ENCODE measurements around the gene ZNF407. TPM values are rescaled to one million over a fixed set of nuclear protein-coding genes. Genes with fewer than 3 reads are reported as not detected.

Gene ZNF407
- total and polyA plus RNA-seq, 2 of the 13 experiments (the other 11 are each of a cell fraction or from before 2014, with no cell fraction given): 2.3 to 8.7 TPM

GRCh38 chr18:74790451-74790850 is 192.8 kb downstream of the ZNF407 start:
- 80% methylated on average over 1 of the region's 1 CpG for WGBS (ENCODE audit: low lambda C conversion rate)
- no peak overlapping the region for H3K9ac ChIP-seq (ENCODE audit: insufficient read depth, low read depth, low read length)
- POLR2A ChIA-PET: no interaction called here
- no peaks in the 10 kb centered on the region for H3K79me2 ChIP-seq (ENCODE audit: insufficient read depth, low read length)
- H3K4me2 ChIP-seq (ENCODE audit: low read depth, low read length): no peak overlapping the region
- BruUV-seq (replicated peaks): no TSS peak
- FAIRE-seq (no peak), DNase-seq (ENCODE audit: low spot score) (no peak), ATAC-seq (no peak)
- intact Hi-C loops (cut with micrococcal nuclease; ENCODE audit: unreplicated experiment) (no loop called here), in situ Hi-C loops (cut with HindIII; ENCODE audit: extremely low pct_ligation_motif_present, low pct_unique_long_range_greater_than_20kb) (no loop called here)
- no peak overlapping the region for H3K27ac ChIP-seq (ENCODE audit: extremely low read length, insufficient read depth, low read length)
- H3K4me3 ChIP-seq (replicated peaks in 1 of 3; ENCODE audit: insufficient read depth in 1 of 3, low read depth in 2 of 3, low read length in 3 of 3): no peak overlapping the region
- CTCF ChIA-PET (ENCODE audit: low intra/inter-chr PET ratio, low total read pairs): no interaction called here
- H2AFZ ChIP-seq (ENCODE audit: low read length): no peak overlapping the region
- no peaks in the 10 kb centered on the region for H3K9me3 ChIP-seq (ENCODE audit: low read length)
- H3K4me1 ChIP-seq (ENCODE audit: insufficient read depth, low read length): no peaks in the 10 kb centered on the region
- no peak for TF ChIP-seq ZNF101 (CRISPR knock-in tag; IDR thresholded peaks at IDR 0.05; ENCODE audit: borderline replicate concordance, low read depth)
- no peak for TF ChIP-seq LBX2 (CRISPR knock-in tag; IDR thresholded peaks at IDR 0.05; ENCODE audit: borderline replicate concordance)
- no peaks in the 10 kb centered on the region for H3K27me3 ChIP-seq (ENCODE audit: control insufficient read depth in 1 of 2, insufficient read depth in 2 of 2, low read length in 2 of 2)
- no peaks in the 10 kb centered on the region; a peak in 1 of 5 replicates for H3K36me3 ChIP-seq (replicated peaks in 1 of 2; ENCODE audit: control insufficient read depth in 1 of 2, insufficient read depth in 2 of 2, low read length in 2 of 2)
- no peaks in the 10 kb centered on the region for H4K20me1 ChIP-seq (ENCODE audit: insufficient read depth, low read length)

DNA sequence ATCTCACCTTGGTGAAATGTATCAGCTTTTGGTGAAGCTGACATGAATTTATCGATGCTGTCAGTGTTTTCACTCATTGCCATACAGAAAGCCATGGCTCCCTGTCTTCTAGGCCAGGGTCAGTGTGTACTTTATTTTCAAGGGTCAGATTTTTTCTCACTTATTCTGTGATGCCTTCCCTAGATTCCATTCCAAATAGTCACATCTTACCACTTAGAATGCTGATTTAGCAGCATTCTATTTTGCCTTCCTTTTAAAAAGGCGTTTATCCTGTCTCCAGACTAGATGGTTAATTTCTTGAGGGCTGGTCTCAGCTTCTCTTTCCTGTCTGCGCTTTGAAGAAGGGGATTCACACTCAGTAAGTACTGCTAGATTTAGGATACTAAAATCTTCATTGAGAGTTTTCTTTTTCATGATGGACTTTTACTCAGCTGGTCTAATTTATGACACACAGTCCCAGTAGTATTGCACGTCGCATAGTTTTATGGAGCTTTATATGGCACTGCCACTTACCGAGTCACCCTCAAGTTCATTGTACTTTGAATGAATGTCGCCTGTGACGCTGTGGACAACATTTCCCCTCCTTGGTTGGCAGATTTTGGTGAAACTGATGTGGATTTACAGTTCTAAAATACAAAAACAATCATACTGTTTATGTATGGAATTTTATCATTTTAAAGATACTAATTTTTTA is 194.0 kb downstream of the ZNF407 start:
- no peak for DNase-seq (ENCODE audit: low spot score)
- in situ Hi-C loops (cut with HindIII; ENCODE audit: extremely low pct_ligation_motif_present, low pct_unique_long_range_greater_than_20kb) (no loop called here), intact Hi-C loops (cut with micrococcal nuclease; ENCODE audit: unreplicated experiment) (no loop called here)
- WGBS (ENCODE audit: low lambda C conversion rate): 93% methylated on average over 8 of the region's 8 CpGs
- CTCF ChIA-PET (ENCODE audit: low intra/inter-chr PET ratio, low total read pairs): no interaction called here
- TF ChIP-seq MAFK (conservative IDR thresholded peaks at IDR 0.05 in 1 of 2, IDR thresholded peaks at IDR 0.05 in 1 of 2; ENCODE audit: low read length in 2 of 2) (0 out of 4 replicates have a peak, but pooled peaks of 1 of the 2 experiments have one; percentile 7), E2F5 (CRISPR knock-in tag; conservative IDR thresholded peaks at IDR 0.05) (no peak)
- Histone ChIP-seq H3K9ac (ENCODE audit: insufficient read depth, low read depth, low read length) (no peak overlapping the region), H3K27me3 (ENCODE audit: control insufficient read depth in 1 of 2, insufficient read depth in 2 of 2, low read length in 2 of 2) (no peaks in the 10 kb centered on the region), H3K79me2 (ENCODE audit: insufficient read depth, low read length) (no peaks in the 10 kb centered on the region), H3K9me3 (ENCODE audit: low read length) (no peaks in the 10 kb centered on the region), H3K4me3 (replicated peaks in 1 of 3; ENCODE audit: insufficient read depth in 1 of 3, low read depth in 2 of 3, low read length in 3 of 3) (no peak overlapping the region), H2AFZ (ENCODE audit: low read length) (no peak overlapping the region), H4K20me1 (ENCODE audit: insufficient read depth, low read length) (no peaks in the 10 kb centered on the region), H3K4me1 (ENCODE audit: insufficient read depth, low read length) (no peaks in the 10 kb centered on the region), H3K27ac (ENCODE audit: extremely low read length, insufficient read depth, low read length) (no peak overlapping the region), H3K36me3 (replicated peaks in 1 of 2; ENCODE audit: control insufficient read depth in 1 of 2, insufficient read depth in 2 of 2, low read length in 2 of 2) (no peaks in the 10 kb centered on the region), H3K4me2 (ENCODE audit: low read depth, low read length) (no peak overlapping the region)
- ATAC-seq: no peak
- no peak for FAIRE-seq
- POLR2A ChIA-PET: no interaction called here
- no TSS peak for BruUV-seq (replicated peaks)
